Endometrium (tissue), 2 donors: ENCODE measurements around the gene SNX27.
"Not testable (repeated sequence)": the region's sequence is repeated elsewhere in the genome, so short reads cannot be mapped to it uniquely, and the experiment has no call there.

ENCODE experiments used
- FAIRE-seq: peaks from 2 replicates; lab custom pipeline; 2012; peaks lifted over from hg19 to GRCh38; lab: Jason Lieb, UNC
- donor health status: control.
- donor health status: control.

SNX27 gene

DNA sequence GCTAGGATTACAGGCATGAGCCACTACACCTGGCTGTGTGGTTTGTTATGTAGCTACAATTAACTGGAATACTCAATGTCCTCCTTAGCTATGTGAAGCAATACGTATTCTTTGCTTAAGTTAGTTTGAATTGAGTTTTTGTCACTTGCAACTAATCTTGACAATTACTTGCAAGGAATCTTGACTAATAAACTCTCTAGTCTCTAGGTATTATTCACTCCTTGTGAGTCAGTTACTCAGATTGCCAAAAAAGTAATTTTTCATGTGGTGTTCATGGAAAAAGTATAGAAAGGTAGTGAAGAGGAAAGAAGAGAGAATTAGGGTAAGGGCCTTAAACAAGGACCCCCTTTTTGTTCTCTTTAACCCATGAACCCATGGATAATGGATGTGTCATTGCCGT lies 7.6 kb upstream of the SNX27 start:
- FAIRE-seq, result no peak

DNA sequence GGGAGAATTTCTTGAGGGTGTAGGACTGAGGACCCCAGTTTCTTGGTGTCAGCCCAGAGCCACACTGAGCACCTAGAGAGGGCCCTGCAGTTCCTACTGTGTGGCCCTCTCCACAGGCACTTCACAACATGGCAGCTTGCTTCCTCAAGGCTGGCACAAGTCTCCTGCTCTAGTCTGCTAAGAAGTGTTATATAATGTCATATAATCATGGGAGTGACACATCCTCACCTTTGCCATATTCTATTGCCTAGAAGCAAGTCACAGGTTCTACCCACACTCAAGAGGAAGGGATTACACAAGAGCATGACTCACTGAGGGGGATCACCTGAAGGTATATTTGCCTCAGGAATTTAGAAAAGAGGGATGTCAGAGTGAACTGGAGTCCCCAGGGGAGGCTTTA lies 5.5 kb upstream of the SNX27 start:
- no peak for FAIRE-seq

DNA sequence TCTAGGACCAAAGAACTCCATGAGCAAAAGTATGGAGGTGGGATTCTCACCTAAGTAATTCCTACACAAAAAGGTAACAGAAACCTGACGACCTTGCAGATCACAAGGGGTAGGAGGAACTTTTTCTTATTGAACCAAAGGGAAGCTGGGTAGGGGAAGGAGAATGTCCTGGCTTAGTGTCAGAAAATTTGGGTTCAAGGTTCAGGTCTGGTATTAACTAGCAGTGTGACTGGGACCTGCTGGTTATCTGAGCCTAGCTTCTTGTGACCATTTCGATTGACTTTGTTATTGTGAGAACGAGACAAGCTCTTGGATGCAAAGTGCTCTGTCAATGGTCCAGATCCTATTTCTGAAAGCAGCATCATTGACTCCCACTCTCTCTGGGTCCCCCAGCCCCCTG lies 5.0 kb upstream of the SNX27 start:
- no peak for FAIRE-seq

DNA sequence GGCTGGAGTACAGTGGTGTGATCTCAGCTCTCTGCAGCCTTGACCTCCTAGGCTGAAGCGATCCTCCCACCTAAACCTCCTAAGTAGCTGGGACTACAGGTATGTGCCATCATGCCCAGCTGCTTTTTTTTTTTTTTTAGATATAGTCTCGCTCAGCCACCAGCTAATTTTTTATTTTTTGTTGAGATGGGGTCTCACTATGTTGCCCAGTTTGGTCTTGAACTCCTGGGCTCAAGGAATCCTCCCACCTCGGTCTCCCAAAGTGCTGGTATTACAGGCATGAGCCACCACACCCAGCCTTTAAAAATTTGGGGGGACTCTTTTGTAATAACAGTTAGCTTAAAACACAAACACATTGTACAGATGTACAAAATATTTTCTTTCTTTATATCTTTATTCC lies 1.7 kb upstream of the SNX27 start:
- FAIRE-seq, result no peak

DNA sequence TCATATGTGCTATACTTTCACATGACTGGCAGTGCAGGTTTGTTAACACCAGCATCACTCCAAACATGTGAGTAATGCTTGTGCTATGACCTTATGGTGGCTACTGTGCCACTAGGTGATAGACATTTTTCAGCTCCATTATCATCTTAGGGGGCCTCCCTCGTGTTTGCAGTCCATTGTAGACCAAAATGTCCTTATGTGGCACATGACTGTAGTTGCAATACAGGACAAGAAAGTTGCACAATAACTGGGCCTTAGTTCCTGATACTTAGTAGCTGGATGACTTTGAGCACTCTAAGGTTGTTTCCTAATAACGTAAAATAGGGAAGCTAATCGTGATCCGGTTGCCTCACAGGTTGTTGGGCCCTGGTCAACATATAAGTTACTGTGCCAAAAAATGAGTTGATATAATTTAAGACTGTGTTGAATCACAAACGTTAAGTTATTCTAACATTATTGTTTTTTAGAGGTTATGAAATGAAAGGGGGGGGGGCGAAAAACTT lies 511 bp upstream of the SNX27 start:
- FAIRE-seq, result no peak

DNA sequence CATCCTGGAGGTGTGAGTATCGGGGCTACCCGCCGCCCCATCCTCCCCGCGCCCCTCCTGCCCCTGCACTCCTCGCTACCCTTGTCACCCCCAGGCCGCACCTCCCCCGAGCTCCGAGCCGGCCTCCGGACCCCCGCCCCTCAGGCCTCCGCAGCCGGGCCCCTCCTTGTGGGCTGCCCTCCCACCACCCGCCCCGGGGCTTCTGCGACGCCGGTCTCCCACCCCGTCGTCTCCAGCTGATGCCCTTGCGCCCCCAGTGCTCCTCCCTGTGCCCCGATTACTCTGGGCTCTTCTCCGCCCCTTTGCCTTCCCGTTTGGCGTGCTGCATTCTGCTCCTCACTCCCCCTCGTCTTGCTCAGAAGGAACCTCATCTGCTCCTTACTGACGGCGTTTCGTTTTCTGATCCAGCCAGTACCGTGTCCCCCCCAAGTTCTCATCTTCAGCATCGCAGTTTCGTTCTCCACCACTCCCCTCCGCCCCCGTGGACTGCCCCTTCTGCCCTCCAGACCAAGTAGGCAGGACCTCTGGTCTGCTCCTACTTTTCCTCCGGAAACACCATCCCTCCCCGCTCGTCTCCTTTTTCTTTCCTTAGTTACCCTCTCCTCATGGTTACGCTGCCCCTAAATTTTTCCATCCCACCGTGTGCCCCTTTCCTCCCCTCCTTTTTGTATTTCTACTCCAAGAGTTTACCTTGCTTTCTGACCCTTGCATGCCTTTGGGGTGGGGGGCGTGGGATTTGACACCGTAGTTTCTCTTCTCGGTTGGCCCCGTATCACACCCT lies 841 bp downstream of the SNX27 start:
- FAIRE-seq, result no peak

DNA sequence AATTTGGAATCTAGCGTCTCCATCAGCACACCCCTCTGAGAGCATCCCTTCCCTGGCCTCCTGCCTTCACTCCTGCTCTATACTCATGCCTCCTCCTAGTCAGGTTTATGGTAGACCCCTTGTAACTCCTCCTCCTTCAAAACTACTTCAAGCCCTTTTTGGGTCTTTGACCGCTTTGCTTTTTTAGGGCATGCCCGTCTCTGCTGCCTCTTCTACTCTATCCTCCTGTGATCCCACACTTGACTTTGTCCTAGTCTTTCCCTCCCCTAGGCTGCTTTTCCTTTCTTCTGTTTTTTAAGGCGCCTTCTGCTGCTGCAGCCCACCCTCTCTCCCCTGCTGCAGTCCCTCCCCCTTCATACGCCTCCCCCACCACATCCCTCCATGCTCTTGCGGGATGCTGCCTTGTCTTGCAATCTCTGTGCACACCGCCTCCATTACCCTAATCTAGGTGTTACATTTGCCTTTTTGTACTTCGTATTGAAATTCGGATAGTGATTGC lies 1.5 kb downstream of the SNX27 start:
- FAIRE-seq, result no peak

DNA sequence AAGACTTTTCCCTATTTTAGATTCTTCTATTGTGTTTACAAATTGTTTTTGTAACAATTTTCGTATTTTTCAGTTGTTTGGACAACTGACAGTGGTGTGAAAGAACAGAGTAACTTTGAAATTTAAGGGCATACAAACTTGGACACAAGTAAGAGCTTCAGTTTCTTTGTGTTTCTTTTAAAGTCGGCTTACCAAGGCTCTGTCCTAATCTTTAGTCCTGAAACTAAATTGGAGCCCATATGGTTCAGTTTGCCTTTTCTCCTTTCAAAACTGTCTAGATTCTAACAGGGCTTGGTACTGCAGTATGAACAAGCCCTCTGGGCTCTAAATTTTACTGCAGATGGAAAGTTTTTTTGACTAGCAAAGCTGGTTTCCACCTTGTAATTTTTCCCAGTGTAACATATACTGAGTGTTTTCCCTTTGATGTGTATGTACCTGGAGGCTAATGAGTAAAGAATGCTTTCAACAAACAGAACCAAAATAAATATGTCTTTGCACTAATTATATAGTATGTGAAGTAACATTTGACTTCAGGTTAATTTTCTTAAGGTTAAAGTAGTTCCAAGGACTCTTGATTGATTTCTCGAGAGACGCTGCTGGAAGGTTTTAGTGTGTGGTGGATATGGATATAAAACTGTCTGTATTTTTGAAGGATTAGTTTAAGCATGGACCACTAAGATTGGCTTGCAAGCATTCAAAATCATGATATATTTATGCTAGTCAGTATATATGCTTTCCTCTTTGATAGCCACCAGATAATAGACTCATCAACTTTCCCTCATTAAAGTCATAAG lies 4.1 kb downstream of the SNX27 start:
- FAIRE-seq, result no peak

DNA sequence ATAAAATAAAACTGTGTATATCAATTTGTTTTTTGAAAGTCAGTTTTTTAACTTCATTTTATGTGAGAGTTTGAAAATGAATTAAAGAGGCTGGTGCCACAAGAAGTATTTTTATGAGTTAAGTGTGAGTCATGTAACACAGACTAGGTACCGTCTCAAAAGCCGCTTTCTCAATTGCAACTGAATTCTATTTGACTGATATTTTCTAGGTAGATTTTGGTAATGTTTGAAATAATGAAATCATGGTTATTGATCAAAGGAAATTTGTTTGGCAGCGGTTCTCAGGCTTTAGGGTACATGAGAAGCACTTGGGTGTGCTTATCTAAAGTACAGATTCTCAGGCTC lies 4.6 kb downstream of the SNX27 start:
- FAIRE-seq, result no peak

DNA sequence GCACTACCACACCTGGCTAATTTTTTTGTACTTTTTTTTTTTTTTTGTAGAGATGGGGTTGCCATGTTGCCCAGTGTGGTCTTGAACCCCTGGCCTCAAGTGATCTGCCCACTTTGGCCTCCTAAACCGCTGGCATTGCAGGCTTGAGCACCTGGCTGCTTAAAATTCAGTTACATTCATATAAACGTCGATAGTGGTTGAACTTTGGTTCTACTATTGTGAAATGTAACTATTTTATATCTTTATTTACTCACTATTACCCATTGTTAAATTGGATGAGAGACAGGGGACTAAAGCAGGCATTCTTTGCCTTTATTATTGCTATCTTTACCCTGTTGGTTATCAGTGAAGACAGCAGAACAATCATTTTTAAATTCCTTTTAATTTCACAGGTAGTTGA lies 6.2 kb downstream of the SNX27 start:
- no peak for FAIRE-seq

DNA sequence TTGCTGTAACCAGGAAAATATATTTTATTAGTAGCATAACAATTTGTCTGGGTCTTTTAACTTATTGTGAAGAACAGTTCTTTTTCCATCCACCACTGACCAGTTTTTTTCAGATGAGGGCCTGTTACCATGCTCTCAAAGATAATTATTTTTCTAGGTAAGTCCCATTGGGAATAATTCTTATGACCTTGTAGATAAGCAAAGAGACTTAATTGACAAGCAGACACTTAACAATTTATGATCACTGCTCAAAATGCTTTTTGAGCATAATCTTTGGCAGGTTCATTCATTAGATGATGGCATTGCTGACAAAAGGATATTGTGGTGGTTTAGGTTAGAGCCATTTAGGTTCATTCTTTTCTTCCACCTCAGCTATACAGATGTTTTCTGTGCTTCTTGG lies 6.6 kb downstream of the SNX27 start:
- FAIRE-seq, result no peak

DNA sequence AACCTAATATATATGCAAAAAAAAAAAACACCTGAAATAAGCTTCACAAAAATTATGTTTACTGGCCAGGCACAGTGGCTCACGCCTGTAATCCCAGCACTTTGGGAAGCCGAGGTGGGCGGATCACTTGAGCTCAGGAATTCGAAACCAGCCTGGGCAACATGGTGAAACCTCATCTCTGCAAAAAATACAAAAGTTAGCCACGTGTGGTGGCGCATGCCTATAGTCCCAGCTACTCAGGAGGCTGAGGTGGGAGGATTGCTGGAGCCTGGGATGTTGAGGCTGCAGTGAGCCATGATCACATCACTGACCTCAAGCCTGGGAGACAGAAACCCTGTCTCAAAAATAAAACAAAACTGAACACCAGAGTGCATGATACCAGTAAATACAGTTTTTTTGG lies 7.1 kb downstream of the SNX27 start:
- not testable (repeated sequence) for FAIRE-seq

DNA sequence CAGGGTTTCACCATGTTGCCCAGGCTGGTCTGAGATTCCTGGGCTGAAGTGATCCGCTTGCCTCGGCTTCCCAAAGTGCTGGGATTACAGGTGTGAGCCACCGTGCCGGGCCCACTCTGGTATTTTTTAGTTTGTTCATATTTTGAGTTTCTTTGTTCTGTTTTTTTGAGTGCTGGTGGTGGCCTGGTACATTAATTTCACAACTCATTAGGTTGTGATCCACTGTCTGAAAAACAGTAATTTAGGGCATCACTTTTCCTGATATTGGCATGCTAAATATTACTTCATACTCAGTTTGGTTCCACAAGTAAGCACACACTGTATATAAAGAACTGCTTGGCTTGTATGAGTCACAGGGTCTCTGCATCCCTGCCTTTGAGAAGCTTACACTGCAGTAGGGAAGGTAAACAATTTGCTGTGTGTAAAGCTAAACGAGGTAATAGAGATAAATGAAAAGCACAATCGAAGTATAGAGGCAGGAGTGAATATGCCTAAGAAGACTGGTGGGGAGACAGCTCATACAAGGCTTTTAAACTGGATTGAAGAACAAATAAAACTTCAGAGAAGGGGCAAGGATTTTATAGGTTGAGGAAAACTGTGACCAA lies 7.7 kb downstream of the SNX27 start:
- no peak for FAIRE-seq

DNA sequence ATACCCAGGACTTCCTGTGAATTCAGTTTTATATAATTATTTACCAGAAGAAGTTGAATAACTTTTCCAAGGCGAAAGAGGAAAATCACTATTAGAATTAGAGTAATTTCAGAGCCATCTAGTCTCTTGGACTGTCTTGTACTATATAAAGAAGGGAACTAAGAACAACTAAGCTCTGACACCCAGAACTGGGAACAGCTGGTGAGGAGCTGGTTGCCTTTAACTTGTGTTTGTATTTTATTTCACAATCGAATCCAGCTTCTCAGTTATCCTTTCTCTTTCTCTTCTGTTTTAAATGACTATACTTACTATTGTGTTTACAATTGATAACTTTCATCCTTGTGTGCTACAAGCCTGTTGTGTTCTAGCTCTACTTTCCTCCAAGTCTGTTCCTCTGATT lies 8.4 kb downstream of the SNX27 start:
- FAIRE-seq, result no peak

DNA sequence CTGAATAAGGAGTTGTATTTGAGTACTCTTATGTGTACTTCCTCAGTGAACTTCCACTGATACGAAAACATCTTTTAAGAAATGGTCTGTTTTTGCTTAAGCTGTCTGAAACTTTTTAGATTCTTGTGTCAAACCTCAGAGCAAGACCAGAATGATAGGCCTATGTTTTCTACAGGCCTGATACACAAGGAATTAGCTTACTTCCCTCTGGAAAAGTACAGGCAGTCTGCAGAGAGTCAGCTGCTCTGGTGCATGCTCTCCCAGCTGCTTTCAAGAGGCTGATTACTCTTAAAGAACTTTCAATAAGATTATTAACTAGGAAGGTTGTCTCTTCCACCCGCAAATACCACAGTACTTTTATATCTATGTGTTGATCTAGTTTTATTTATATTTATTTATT lies 9.5 kb downstream of the SNX27 start:
- no peak for FAIRE-seq

DNA sequence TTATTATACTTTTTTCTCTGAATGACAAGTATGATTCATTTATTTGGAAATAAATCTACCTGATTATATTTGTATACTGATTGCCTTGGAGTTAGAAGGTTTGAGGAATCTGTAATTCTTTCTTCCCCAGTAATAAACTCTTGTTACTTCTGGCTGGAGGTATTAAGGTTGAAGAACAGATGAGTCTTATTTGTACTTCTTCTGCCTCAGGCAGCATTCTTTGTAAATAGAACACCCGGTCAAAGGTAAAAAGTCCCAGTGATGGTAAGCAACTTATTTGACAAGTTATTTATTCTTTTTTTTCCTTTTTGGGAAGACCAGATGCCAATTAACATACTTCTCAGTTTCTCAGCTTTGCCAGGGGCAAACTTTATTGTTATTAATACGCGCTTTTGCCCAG lies 12.9 kb downstream of the SNX27 start:
- FAIRE-seq, result no peak

DNA sequence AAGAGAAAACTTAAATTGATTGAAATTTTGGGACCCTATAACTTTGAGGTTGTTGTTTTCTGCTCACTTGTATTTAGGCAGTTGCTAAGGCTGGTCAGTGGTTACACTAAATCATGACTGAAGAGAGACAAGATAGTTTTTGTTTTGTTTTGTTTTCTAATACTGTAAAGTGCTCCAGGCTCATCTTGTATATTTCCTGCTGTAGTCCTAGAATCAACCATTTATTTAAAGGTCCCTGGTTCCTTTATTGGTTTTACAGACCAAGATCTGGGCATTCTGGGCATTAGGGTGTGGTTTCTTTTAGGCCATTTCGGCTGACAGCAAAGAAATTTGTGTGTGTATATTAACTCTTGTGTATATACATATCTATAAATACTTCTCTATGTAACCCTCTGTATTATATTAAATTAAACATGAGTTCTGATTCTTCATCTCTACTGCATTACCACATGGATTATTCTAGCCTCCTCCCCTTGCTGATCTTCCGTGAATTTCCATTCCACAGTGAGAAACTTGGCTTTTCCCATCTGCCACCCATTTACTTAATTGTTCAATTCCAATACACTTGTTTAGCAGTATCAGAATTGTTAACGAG lies 15.0 kb downstream of the SNX27 start:
- no peak for FAIRE-seq

DNA sequence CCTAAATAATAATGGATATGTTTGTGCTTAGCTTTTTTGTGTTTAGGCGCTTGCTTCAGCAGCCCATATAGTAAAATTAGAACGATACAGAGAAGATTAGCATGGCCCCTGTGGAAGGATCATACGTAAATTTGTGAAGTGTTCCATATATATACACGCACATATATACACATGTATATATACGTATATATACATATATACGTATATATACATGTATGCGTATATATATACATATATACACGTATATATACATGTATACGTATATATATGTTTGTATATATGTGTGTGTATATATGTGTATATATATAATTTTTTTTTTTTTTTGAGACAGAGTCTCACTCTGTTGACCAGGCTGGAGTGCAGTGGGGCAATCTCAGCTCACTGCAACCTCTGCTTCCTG lies 17.4 kb downstream of the SNX27 start:
- FAIRE-seq, result no peak

DNA sequence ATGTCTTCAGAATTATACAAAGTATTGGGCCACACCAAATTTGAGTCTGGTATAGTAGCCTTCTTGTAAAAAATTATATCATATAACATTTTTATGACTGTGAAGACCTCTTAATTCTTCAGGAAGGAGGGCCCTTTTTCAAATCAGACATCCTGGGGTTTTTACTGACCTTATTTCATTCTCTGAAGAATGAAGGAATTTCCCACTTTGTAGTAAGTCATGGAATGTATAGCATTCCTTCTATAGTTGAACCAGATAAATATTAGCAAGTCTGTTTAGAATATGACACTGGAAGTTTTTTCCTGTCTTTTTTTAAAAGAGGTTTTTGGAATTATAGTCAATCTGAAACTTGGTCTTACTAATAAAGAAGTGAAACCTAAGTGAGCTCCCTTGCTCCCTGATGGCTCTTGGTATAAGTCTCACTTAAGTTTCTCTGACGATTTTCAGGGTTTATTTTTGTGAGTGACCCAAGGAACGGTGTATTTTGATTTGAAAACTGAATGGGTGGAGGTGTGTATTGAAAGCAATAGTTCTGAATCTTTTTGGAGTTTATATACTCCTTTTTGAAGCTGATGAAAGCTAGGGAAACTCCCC lies 23.7 kb downstream of the SNX27 start:
- no peak for FAIRE-seq

DNA sequence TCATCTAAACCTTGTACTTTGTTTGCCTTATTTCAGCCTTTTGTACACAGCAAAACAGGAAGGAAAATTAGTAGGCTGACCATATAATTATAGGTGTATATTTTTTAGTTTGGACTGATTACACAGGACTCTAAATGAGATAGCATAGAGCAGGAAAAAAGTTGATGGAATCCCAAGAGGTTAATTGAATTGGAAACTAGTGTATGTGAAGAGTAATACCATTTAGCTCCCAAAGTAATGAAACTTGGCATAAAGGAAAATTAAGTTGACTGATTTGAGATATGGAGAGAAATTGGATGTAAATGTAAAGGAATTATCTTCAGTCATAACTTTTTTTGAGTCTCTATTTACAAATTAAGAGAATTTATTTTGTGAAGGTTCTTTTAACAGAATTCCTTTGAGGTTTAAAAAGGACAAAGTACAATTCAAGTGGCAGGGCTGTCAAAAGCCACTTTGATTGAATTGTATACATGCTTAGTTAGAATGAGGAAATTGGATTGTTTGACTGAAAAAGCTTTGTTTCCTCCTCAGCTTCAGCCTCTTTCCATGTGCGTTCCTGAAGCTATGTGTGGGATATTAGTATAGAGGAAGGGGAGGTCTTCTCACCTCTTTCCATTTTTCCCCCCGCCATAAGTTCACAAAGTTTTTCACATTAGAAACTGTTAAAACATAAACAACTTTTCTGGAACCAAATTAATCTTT lies 26.4 kb downstream of the SNX27 start:
- no peak for FAIRE-seq

DNA sequence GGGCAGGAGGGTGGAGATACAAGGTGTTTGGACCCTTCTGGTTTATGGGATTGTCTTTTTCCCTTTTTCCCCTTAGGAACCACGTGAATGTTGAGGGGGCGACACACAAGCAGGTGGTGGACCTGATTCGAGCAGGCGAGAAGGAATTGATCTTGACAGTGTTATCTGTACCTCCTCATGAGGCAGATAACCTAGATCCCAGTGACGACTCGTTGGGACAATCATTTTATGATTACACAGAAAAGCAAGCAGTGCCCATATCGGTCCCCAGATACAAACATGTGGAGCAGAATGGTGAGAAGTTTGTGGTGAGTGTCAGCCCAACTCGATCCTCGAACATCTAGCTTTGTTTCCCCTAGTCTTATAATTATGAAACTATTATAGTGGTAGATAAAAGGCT lies 27.0 kb downstream of the SNX27 start:
- no peak for FAIRE-seq

DNA sequence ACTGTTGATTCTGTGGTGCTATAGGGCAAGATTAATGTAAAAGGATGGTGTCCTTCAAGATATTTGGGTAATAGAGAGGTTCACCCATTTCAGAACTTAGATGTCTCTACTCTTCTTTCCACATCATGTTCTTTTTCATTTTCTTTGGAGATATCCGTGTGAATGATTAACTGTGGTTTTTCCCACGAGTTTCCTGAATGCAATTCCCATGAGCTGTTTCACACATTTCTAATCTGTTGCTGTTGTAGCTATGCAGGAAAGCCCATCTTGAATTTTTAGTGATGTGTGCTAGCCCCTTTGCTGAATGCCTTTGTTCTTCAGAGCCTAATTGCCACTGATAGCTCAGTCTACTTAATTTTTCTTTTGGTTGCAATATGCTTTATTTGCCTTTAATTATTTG lies 27.6 kb downstream of the SNX27 start:
- no peak for FAIRE-seq
